Activated CD4-positive, alpha-beta T cell treated with anti-CD3 and anti-CD28 coated beads, Interleukin-2, Interleukin-6, amounts not matched to agents 100 ng/mL and 50 ng/mL, durations not matched to agents 16 hours and 8 hours (primary cell): ENCODE measurements around the gene RAG1.

Experiments used
- DNase-seq: peaks from one replicate; pipeline ENCODE4 v3.0.0-alpha.2; 2020

The RAG1 gene

DNA sequence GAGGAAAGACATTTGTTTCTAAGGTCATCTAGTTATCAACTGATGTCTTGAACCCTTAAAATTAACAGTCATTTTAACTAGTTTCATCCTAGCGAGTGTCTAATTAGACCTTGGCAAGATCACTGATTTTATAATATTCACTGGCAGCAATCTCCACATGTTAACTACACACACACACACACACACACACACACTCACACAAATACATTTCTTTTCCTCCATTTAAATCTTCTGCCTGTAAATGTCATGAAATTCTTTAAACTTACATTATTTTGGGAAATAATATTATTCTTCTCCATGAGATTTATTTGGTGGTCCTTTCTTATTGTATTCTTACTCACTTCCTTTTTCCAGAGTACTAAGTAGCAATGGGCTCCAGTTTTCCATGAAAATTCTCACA is 23.6 kb downstream of the RAG1 start:
- DNase-seq: no peak

- peak; percentile 54 for DNase-seq
These were observed 26.6 kb downstream of the RAG1 start, which contains the start of gene IFTAP for GRCh38 chr11:36594316-36594989. TSS of gene IFTAP (plus strand) at chr11:36594502. CDS start at chr11:36610104, 15,602 bp downstream.

DNA sequence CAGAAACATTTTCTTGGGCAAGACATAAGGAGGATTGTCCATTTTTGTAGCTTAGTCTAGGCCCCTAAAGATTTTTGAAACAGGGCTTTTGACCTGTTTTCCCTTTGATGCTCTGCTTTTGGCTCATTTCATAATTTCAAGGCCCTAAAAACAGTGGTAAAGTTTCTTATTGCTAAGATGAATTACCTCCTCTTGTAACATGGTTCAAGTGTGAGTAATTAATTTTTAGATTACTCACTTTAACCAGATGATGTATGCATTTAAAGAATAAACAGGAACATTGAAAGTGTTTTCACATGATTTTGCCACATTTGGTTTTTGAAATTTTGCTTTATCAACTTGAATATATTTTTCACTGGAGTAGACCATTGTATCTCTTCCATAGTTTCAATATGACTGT is 29.1 kb downstream of the RAG1 start:
- DNase-seq: peak; percentile 4

DNA sequence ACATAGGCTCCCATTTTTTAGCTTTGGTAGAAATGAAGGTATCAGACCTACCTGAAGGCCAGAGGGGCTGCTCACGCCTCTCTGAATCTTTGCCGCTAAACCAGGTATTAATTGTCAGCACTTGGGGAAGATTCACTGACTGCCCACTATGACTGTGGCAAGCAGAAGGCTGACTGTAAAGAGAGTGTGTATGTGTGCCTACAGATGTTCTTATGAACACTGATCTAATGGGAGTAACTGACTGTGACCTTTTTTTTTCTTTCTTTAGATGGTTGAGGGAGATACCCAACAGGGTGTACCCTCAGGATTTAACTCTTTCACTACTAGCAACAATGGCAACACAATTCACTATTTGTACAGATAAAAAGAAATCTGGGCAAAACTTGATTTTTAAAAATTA is 30.2 kb downstream of the RAG1 start, which contains the start of gene RAG2:
RAG2 (minus strand) TSS at position 186 of the 400 bp plus-strand sequence. CDS start 4,068 bp downstream, outside the sequence.
- DNase-seq: no peak

GRCh38 chr11:36600180-36600579 is 32.4 kb downstream of the RAG1 start:
- no peak for DNase-seq

DNA sequence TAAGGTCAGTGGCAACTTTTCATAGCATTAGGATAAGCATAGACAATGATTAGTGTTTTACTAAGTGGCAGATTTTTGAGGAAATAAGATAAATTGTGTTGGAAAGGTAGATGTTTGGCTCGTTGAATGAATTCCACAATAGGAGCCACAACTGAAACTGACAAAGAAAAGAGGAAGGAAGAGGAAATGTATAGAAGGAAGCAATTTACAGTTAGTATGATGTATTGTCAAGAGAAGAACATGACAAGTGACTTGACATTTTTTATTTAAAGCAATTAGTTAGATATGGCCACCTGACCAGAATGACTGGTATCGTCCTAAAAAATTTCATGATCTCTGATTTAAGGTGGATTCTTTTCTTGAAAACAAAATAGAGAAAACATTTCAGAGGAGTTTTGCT is 33.3 kb downstream of the RAG1 start:
- DNase-seq: no peak

DNA sequence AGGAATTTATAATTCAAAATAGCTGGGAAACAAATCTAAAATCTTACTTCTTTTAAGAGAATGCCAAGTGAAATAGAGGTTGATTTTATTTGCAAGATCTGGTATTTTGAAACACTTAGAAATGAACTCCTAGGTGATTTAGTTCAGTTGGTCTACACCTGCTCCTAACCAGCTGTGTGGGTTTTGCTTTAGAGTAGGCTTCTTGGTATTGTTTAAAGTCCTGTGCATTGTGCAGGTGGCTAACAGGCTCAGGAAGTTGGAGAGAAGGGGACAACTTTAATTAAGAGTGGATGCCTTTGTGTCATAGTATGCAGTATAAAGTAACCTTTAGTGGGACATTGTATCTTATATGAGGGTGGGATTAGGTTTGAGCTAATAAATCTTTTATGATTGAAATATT is 34.3 kb downstream of the RAG1 start:
- no peak for DNase-seq

- DNase-seq: no peak
These were observed 37.7 kb downstream of the RAG1 start for GRCh38 chr11:36605221-36606216.

DNA sequence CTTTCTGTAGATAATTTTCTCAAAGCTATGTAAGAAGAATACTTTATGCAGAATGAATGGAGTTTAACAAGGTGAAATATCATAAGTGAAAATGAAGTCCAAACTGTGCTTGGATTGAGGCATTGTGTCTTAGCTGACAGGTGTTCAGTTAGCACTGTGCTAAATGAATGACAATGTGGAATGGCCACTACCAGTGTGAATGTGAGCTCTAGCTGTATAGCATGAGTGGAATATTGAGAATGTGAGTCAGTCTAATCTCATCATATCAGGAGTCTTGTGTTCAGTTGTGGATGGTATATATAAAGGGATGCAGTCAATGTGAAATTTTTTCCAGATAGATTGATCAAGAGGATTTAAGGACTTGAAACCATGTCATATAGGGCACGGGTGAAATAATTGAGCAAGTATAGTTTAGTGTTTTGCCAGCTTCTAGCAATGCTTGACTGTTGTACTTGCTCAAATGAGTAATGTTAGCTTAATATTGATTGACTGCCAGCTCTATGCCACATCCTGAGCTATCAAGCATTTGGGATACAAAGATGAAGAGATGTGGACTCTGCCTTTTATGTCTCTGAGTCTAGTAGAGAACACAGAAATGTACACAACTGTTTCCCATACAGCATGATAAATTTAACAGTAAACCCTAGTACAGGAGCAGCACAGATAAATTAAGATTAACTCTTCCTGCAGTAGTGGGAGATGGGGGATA is 40.8 kb downstream of the RAG1 start:
- no peak for DNase-seq

GRCh38 chr11:36609383-36609782 is 41.6 kb downstream of the RAG1 start:
- no peak for DNase-seq

GRCh38 chr11:36615826-36616225 is 48.0 kb downstream of the RAG1 start:
- DNase-seq: no peak

DNA sequence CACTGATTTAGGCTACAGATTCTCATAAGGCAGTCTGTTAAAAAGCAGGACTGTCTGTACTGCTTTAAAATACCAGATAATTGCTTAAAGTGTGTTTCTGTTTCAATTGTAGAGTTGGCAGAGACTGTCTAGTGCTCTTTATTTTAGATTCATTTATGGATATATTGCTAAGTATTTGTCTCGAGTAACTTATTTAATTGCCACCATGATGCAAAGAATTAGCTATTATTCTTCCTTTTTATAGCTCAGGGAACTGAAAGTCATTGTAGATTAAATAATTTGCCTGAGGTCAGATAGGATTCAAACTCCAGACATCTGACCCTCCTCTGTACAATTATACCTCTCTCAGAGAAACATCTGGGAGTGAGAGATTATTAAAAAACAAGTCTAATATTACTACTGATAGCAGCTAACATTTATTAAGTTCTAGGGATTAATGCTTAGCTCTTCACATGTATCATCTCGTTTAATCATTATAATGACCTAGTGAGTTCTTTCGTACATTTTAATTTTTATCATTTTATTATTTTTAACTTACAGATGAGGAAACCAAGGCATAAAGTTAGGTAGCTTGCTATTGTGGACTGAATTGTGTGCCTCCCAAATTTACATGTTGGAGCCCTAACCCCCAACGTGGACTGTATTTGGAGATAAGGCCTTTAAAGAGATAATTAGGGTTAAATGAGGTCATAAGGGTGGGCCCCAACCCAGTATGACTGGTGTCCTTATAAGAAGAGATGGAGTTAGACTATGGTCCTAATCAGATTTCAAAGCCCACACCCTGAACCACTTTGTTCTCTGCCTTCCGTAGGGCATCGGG is 49.9 kb downstream of the RAG1 start:
- no peak for DNase-seq

DNA sequence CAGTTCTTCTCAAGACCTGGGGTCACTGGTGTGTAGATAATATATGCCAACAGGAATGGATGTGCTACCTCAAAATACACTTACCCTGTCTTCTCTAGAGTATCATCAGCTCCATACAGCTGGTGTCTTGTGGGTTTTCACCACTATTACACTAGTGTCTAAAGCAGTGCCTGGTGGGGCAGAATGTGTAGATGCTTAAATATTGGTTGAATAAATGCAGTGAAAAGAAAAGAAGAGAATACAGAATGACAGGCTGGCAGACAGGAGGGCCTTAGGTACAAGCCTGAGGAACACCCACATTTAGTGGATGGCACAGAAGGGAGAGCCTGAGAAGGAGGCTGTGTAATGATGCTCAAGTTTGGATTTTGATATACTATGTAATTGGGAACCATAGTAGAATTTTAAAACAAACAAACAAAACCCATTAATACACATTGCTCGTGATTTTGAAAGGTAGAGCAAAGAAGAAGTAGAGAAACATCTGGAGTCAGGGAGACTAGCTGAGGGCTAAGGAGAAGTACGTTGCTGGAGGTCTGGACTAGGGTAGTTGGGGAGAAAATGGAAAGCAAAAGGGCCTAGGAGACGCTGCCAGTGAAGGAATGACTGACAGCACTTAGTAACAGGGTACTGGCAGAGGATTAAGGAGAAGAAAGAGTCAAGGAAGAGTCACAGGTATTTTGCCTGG is 50.7 kb downstream of the RAG1 start:
- no peak for DNase-seq

DNA sequence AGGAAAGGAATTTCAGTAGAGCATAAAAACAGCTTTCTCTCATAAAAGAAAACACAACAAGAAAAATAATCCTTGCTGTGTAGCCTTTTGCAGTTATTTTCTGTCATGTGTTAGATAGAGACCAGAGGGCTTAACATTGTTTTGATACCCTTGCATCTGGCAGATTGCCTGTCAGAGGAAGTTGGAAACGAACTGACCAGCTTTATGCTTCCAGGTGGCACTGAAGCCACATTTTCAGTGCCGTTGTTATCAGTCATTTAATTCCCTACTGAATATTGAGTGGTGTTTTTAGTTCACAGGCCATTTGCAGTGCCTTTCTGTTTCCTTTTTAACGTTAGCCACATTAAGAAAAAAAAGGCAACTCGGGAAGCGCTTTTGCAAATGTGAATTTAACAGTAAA is 51.7 kb downstream of the RAG1 start:
- DNase-seq: peak; percentile 6

DNA sequence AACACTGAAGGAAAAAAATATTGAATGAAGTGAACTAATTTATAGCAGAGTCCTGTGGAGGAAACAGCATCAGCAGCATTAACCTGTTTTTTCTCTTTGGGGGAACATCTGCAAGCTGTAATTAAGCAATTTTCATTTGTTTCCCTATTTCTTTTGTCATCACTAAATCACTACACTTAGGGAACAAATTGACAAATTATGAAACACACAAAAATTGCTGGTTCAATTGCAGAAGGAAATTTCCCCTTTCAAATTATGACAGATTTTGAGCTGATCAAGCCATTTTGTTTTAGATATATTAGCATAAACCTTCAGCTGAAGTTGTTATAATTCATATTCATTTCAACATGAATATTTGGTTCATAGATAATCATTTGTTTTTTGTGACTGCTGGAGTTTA is 52.4 kb downstream of the RAG1 start:
- DNase-seq: no peak

DNA sequence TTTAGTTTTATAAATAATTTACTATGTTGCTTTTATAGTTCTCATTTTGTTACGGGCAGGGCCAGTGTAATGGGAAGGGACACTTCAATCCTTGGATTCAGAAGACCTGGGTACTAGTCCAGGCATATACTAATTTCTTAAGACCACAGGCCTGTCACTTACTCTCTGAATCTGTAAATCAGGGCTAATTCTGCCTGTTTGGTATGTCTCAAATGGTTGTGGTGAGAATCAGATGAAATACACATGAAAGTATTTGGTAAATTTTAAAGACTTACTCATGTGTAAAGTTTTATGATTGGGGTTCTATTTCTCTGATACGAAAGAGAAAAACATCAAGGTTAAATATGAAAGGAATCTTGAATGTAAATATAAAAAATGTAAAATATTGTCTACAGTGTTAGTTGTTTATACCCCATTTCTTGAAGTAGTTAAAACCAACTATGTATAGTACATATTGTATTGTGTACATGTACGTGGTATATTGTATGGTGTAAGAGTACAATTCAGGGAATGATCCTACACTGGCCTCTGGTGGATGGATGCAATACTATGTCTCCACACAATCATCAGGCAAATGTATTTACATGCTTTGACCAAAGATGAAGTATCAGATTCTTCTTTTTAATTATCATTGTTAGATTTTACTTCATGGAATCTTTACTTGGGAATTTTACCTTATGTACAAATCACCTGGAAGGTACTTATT is 54.8 kb downstream of the RAG1 start:
- DNase-seq: peak; percentile 17

DNA sequence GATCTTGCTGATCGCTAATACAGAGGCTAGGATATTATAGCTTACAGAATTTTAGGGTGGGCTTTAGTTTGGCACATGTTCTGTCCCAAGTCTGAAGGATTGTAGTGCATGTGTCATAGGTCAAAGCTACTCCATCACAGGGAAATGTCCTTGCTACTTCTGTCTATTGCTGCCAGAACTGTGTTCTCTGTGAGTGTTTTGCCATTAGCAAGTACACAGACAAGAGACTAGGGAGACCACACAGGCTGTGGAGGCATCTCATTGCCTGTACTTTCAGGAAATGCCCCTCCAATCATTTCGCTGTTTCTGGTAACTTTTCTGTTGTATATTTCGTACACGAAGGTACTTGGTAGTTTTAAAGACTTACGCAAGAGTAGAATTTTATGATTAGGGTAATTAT is 55.7 kb downstream of the RAG1 start:
- DNase-seq: no peak

- no peak for DNase-seq
These were observed 59.2 kb downstream of the RAG1 start for GRCh38 chr11:36627006-36627405.

DNA sequence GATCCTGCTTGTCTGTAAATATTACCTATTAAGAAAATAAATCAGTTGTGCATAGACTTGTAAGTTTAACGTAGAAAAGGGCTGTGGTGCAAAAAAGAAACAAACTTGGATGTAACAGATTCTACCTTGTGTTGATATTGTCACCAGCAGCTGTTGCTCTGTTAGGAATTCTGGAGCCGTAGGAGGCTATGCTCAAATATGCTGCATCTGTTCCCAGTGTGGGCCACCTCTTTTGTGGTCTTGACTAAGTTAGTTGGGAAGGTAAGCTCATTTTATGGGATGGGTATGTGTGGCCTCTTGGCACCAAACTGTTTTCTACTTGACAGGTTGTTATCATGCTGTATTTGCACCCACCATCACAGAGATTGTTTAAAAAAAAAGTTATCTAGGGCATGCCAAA is 59.7 kb downstream of the RAG1 start:
- no peak for DNase-seq

GRCh38 chr11:36628141-36628540 is 60.3 kb downstream of the RAG1 start:
- DNase-seq: no peak

GRCh38 chr11:36628765-36629244 is 61.0 kb downstream of the RAG1 start:
- no peak for DNase-seq
